H1 (cell line): ENCODE results near the gene ATP1A3. TPM values are rescaled to one million over a fixed set of nuclear protein-coding genes. Genes with fewer than 3 reads are reported as not detected.

Source experiments
- CTCF ChIA-PET: fragments of 300-600 bp; sonication (Branson Sonifier 250); formaldehyde crosslinking; loops from one replicate; lab custom pipeline; 2021; ENCODE audit not compliant: partially characterized antibody; lab: Charles Lee
- POLR2A ChIA-PET: fragments of 300-600 bp; sonication (Branson Sonifier 250); formaldehyde crosslinking; loops from one replicate; lab custom pipeline; 2021; ENCODE audit warnings: inconsistent platforms; ENCODE audit not compliant: partially characterized antibody; lab: Charles Lee
- DNase-seq, 2 experiments: peaks; one replicate each; pipeline versions ENCODE4 v3.0.0 to v3.0.0-alpha.2; 2010 to 2022; ENCODE audit warnings: low spot score in 2 of 2, low read depth in 1 of 2, mixed read lengths in 1 of 2
- FAIRE-seq: peaks from 2 replicates; lab custom pipeline; 2011; peaks lifted over from hg19 to GRCh38; lab: Jason Lieb, UNC
- H2AFZ ChIP-seq: 2 replicates; pipeline ENCODE4 v1.8.1; 2012; ENCODE audit warnings: low read length, inconsistent platforms
- H2AK5ac ChIP-seq: 2 replicates; pipeline ENCODE4 v1.6.1; 2013; ENCODE audit warnings: low read depth, low read length
- H2BK120ac ChIP-seq: replicated peaks from 2 replicates; pipeline ENCODE3; 2013; ENCODE audit warnings: low read depth, low read length, inconsistent platforms
- H2BK12ac ChIP-seq: 2 replicates; pipeline ENCODE4 v1.6.1; 2013; ENCODE audit warnings: low read depth, low read length
- H2BK15ac ChIP-seq: 2 replicates; pipeline ENCODE4 v1.6.1; 2013; ENCODE audit warnings: low read length
- H2BK20ac ChIP-seq: 2 replicates; pipeline ENCODE4 v1.6.1; 2013; ENCODE audit warnings: low read length
- H2BK5ac ChIP-seq: 2 replicates; pipeline ENCODE4 v1.6.1; 2013; ENCODE audit warnings: low read depth, low read length
- H3K14ac ChIP-seq: 2 replicates; pipeline ENCODE4 v1.6.1; 2013; ENCODE audit warnings: inconsistent platforms; ENCODE audit not compliant: insufficient read length
- H3K18ac ChIP-seq: 2 replicates; pipeline ENCODE4 v1.6.1; 2013; ENCODE audit warnings: low read length; ENCODE audit errors: extremely low read depth
- H3K23ac ChIP-seq: 2 replicates; pipeline ENCODE4 v1.6.1; 2013; ENCODE audit warnings: inconsistent platforms; ENCODE audit not compliant: insufficient read length
- H3K23me2 ChIP-seq: 2 replicates; pipeline ENCODE4 v1.6.1; 2013; ENCODE audit warnings: low read depth, low read length
- H3K27ac ChIP-seq: 2 replicates; pipeline ENCODE4 v1.6.1; 2011; ENCODE audit warnings: low read depth, low read length, inconsistent platforms
- H3K27me3 ChIP-seq, 4 experiments: replicated peaks in 1 of 4; 1 replicate in 1 of 4; 2 replicates in 3 of 4; pipeline versions ENCODE4 v1.6.1 to v1.8.1; 2011 to 2013; ENCODE audit warnings: low read length in 3 of 4, mild to moderate bottlenecking in 3 of 4, inconsistent platforms in 2 of 4, mixed read lengths in 2 of 4, moderate library complexity in 1 of 4; ENCODE audit not compliant: control insufficient read depth in 3 of 4, insufficient read depth in 3 of 4; ENCODE audit errors: extremely low read depth in 1 of 4
- H3K36me3 ChIP-seq, 4 experiments: 2 replicates each; pipeline versions ENCODE4 v1.6.1 to v1.8.1; 2011 to 2013; ENCODE audit warnings: mild to moderate bottlenecking in 4 of 4, low read length in 3 of 4, moderate library complexity in 2 of 4, control low read depth in 1 of 4, inconsistent platforms in 1 of 4; ENCODE audit not compliant: insufficient read depth in 4 of 4, control insufficient read depth in 2 of 4
- H3K4ac ChIP-seq: replicated peaks from 2 replicates; pipeline ENCODE3; 2013; ENCODE audit warnings: low read length, low read depth, mixed read lengths, inconsistent platforms; ENCODE audit not compliant: insufficient read length
- H3K4me1 ChIP-seq, 4 experiments: replicated peaks in 1 of 4; 1 replicate in 1 of 4; 2 replicates in 3 of 4; pipeline versions ENCODE4 v1.6.1 to v1.8.1; 2011 to 2013; ENCODE audit warnings: low read length in 3 of 4, inconsistent platforms in 2 of 4, mixed read lengths in 1 of 4; ENCODE audit not compliant: insufficient read depth in 4 of 4, control insufficient read depth in 3 of 4
- H3K4me2 ChIP-seq, 2 experiments: 2 replicates each; pipeline versions ENCODE4 v1.6.1 to v1.8.1; 2011 to 2013; ENCODE audit warnings: low read depth in 2 of 2, low read length in 2 of 2, control low read depth in 1 of 2, inconsistent platforms in 1 of 2, mild to moderate bottlenecking in 1 of 2; ENCODE audit not compliant: insufficient read depth in 1 of 2
- H3K4me3 ChIP-seq, 4 experiments: fragments of 200-600, 300-600 bp in 1 of 4; sonication (generic), shearing (Covaris generic), sonication (Bioruptor Twin) in 1 of 4; 2 replicates each; pipeline versions ENCODE4 v1.5.1 to v1.8.1; 2011 to 2016; ENCODE audit warnings: low read length in 4 of 4, low read depth in 3 of 4, control low read depth in 2 of 4, inconsistent platforms in 2 of 4, mild to moderate bottlenecking in 2 of 4, mixed read lengths in 1 of 4, moderate library complexity in 1 of 4; ENCODE audit not compliant: insufficient read depth in 2 of 4; ENCODE audit errors: extremely low read depth in 1 of 4
- H3K56ac ChIP-seq: replicated peaks from 2 replicates; pipeline ENCODE3; 2013; ENCODE audit warnings: low read depth, mild to moderate bottlenecking, mixed read lengths, low read length, inconsistent platforms; ENCODE audit not compliant: insufficient read length
- H3K79me1 ChIP-seq: 2 replicates; pipeline ENCODE4 v1.6.1; 2013; ENCODE audit warnings: low read depth, low read length, control low read depth
- H3K79me2 ChIP-seq, 2 experiments: 2 replicates each; pipeline versions ENCODE4 v1.6.1 to v1.8.1; 2012 to 2013; ENCODE audit warnings: low read length in 2 of 2, mild to moderate bottlenecking in 2 of 2, inconsistent platforms in 1 of 2; ENCODE audit not compliant: insufficient read depth in 2 of 2, control insufficient read depth in 1 of 2
- H3K9ac ChIP-seq, 4 experiments: replicated peaks in 1 of 4; 1 replicate in 1 of 4; 2 replicates in 3 of 4; pipeline versions ENCODE4 v1.6.1 to v1.8.1; 2011 to 2013; ENCODE audit warnings: low read depth in 3 of 4, low read length in 3 of 4, control low read depth in 2 of 4, mild to moderate bottlenecking in 2 of 4, moderate library complexity in 2 of 4, inconsistent platforms in 1 of 4; ENCODE audit errors: extremely low read depth in 1 of 4
- H3K9me3 ChIP-seq, 2 experiments: 2 replicates each; pipeline versions ENCODE4 v1.6.1 to v1.8.1; 2012 to 2013; ENCODE audit warnings: mild to moderate bottlenecking in 2 of 2, moderate library complexity in 2 of 2, control low read depth in 1 of 2, inconsistent platforms in 1 of 2, low read depth in 1 of 2, low read length in 1 of 2, mixed read lengths in 1 of 2; ENCODE audit not compliant: insufficient read depth in 2 of 2
- H4K20me1 ChIP-seq, 2 experiments: replicated peaks in 1 of 2; 2 replicates each; pipeline versions ENCODE3 to v1.8.1; 2011 to 2013; ENCODE audit warnings: inconsistent platforms in 2 of 2, low read length in 2 of 2, mild to moderate bottlenecking in 1 of 2; ENCODE audit not compliant: insufficient read depth in 2 of 2, control insufficient read depth in 1 of 2
- H4K5ac ChIP-seq: 2 replicates; pipeline ENCODE4 v1.6.1; 2013; ENCODE audit warnings: low read length, low read depth, mixed read lengths, inconsistent platforms; ENCODE audit not compliant: insufficient read length
- H4K8ac ChIP-seq: 2 replicates; pipeline ENCODE4 v1.8.0; 2013; ENCODE audit warnings: mild to moderate bottlenecking, moderate library complexity, low read length, inconsistent platforms; ENCODE audit not compliant: insufficient read depth; ENCODE audit errors: extremely low read depth
- H4K91ac ChIP-seq: replicated peaks from 2 replicates; pipeline ENCODE3; 2013; ENCODE audit warnings: low read length, mixed read lengths, inconsistent platforms; ENCODE audit not compliant: insufficient read length
- CBX8 ChIP-seq: fragments of 300-800, 300-1000 bp; sonication (generic); IDR thresholded peaks from 2 replicates; pipeline ENCODE4 v1.7.1; 2016; ENCODE audit warnings: low read depth, low read length, borderline replicate concordance
- SIN3A ChIP-seq, 2 experiments: IDR thresholded peaks in 1 of 2; conservative IDR thresholded peaks in 1 of 2; 2 replicates each; pipeline ENCODE4 v1.6.1; 2011 to 2012; ENCODE audit warnings: low read length in 2 of 2, improper control_type of control experiment in 1 of 2, low read depth in 1 of 2, mild to moderate bottlenecking in 1 of 2
- WGBS, 2 experiments: shearing (Covaris generic) in 1 of 2; methylation state at CpG; one replicate each; pipeline versions ENCODE4 v1.1.6 to v1.1.7; 2013 to 2015; ENCODE audit warnings: low lambda C conversion rate in 2 of 2, mixed read lengths in 2 of 2, inconsistent platforms in 1 of 2, low coverage in 1 of 2, missing lambda C conversion rate in 1 of 2; ENCODE audit not compliant: insufficient replicate concordance in 2 of 2, insufficient coverage in 1 of 2, insufficient read length in 1 of 2; ENCODE audit errors: extremely low coverage in 1 of 2, missing lambda C conversion rate in 1 of 2; 5-methylcytosine and 5-hydroxymethylcytosine counted together
- polyA plus RNA-seq, 7 experiments: library from polyadenylated mRNA; depleted of rRNA in 3 of 7; stranded (reverse) in 5 of 7; unstranded in 2 of 7; fragments of >200 nt in 5 of 7; fragments of 200-250 nt in 2 of 7; gene quantifications; 1 replicate in 5 of 7; 2 replicates in 1 of 7; 4 replicates in 1 of 7; pipeline versions ENCODE4 v1.2.1 to v1.2.3, GENCODE V29; 2011 to 2013; ENCODE audit warnings: missing spikeins in 2 of 7, mixed read lengths in 2 of 7
- total RNA-seq: library from RNA; stranded (reverse); fragmentation: NEBNext Ultra II Directional; extraction: Animal tissue kit (Norgen Biotek cat#: 25700); gene quantifications from 2 replicates; pipeline ENCODE4 v1.2.1, GENCODE V29; 2021
- TF ChIP-seq, protein P1 (sequence below): IDR thresholded peaks from 2 replicates; pipeline ENCODE4 v1.6.1; 2012; ENCODE audit warnings: low read length, inconsistent platforms

ATP1A3 gene
- total and polyA plus RNA-seq, 2 of the 8 experiments (the other 6 are each of a cell fraction or from before 2014, with no cell fraction given): 11.1 to 41.2 TPM

DNA sequence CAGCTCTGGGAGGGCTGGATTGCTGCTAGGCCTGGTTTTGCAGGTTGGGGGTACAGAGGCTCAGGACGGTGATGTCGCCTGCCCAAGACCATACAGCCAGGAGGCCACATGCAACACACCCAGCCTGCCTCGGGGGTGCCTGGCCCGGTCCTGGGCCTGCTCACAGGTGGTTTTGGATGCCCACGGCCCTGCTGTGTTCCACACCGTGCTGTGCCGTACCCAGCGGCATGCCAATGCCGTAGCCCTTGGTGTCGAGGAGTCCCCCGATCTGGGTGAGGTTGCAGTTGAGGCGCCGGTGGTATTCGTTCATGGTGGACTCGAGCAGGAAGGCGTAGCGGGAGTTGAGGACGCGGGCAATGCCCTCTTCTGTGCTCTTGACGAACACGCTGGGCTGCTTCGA is 11.5 kb upstream of the ATP1A3 start:
- Histone ChIP-seq H2BK12ac (no peak overlapping the region), H3K4ac (no peak overlapping the region), H3K23me2 (no peaks in the 10 kb centered on the region), H2BK20ac (no peak overlapping the region), H2AFZ (no peak overlapping the region), H4K8ac (no peak overlapping the region), H2BK120ac (no peak overlapping the region), H4K5ac (no peak overlapping the region), H3K79me2 (no peaks in the 10 kb centered on the region), H3K9me3 (no peaks in the 10 kb centered on the region), H2BK5ac (no peak overlapping the region), H3K4me3 (no peak overlapping the region), H3K27me3 (peaks cover 0 to 5% (median 2%) of the 10 kb centered on the region in 4 experiments; a peak in 6 of 7 replicates), H3K18ac (no peak overlapping the region), H3K4me2 (no peak overlapping the region), H4K91ac (no peak overlapping the region), H2BK15ac (no peak overlapping the region), H3K27ac (no peak overlapping the region), H3K9ac (no peak overlapping the region), H4K20me1 (peaks cover 0 to 3% of the 10 kb centered on the region in 2 experiments), H2AK5ac (no peak overlapping the region), H3K23ac (no peak overlapping the region), H3K4me1 (peaks cover 0 to 7% (median 0%) of the 10 kb centered on the region in 4 experiments; a peak in 2 of 7 replicates), H3K36me3 (peaks cover 0 to 6% (median 4%) of the 10 kb centered on the region in 4 experiments; a peak in 4 of 8 replicates), H3K79me1 (no peaks in the 10 kb centered on the region), H3K56ac (no peak overlapping the region), H3K14ac (no peak overlapping the region)
- POLR2A ChIA-PET: no interaction called here
- WGBS, 2 experiments: 94% methylated on average over 22 of the region's 22 CpGs; no CpG with 5 or more reads in 1 of the 2 experiments
- FAIRE-seq (no peak), DNase-seq (no peak)
- CTCF ChIA-PET: interaction anchor here (1.8 kb wide), 1 partner anchor 10 kb away, joined by 7 read pairs; no protein-coding TSS in a partner anchor
- TF ChIP-seq, protein P1, sequence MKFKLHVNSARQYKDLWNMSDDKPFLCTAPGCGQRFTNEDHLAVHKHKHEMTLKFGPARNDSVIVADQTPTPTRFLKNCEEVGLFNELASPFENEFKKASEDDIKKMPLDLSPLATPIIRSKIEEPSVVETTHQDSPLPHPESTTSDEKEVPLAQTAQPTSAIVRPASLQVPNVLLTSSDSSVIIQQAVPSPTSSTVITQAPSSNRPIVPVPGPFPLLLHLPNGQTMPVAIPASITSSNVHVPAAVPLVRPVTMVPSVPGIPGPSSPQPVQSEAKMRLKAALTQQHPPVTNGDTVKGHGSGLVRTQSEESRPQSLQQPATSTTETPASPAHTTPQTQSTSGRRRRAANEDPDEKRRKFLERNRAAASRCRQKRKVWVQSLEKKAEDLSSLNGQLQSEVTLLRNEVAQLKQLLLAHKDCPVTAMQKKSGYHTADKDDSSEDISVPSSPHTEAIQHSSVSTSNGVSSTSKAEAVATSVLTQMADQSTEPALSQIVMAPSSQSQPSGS: no peak
- no peak for TF ChIP-seq CBX8
- no peak for TF ChIP-seq SIN3A (conservative IDR thresholded peaks at IDR 0.05 in 1 of 2, IDR thresholded peaks at IDR 0.05 in 1 of 2; ENCODE audit: low read depth in 1 of 2, low read length in 2 of 2)
